Neural crest cell (in vitro differentiated cells): ENCODE results near the gene KIF9. TPM values are rescaled to one million over a fixed set of nuclear protein-coding genes. Genes with fewer than 3 reads are reported as not detected.
"Not testable (repeated sequence)": the region's sequence is repeated elsewhere in the genome, so short reads cannot be mapped to it uniquely, and the experiment has no call there.

Experiments used
- DNase-seq: peaks from one replicate; pipeline ENCODE4 v3.0.0; 2021; ENCODE audit warnings: low read depth, mixed read lengths, low spot score
- H3K27ac Mint-ChIP-seq: one replicate; pipeline ENCODE4 v1.8.0; 2021; ENCODE audit warnings: mild to moderate bottlenecking, mixed read lengths; ENCODE audit not compliant: unreplicated experiment
- H3K27me3 Mint-ChIP-seq: 2 replicates; pipeline ENCODE4 v1.8.0; 2021; ENCODE audit warnings: low read depth, mild to moderate bottlenecking, mixed read lengths
- H3K36me3 Mint-ChIP-seq: 2 replicates; pipeline ENCODE4 v1.8.0; 2021; ENCODE audit warnings: low read depth, mild to moderate bottlenecking, mixed read lengths
- H3K4me1 Mint-ChIP-seq: 2 replicates; pipeline ENCODE4 v1.8.0; 2021; ENCODE audit warnings: mixed read lengths
- H3K4me3 Mint-ChIP-seq: one replicate; pipeline ENCODE4 v1.8.0; 2021; ENCODE audit warnings: mild to moderate bottlenecking, mixed read lengths
- H3K9me3 Mint-ChIP-seq: 2 replicates; pipeline ENCODE4 v1.8.0; 2021; ENCODE audit warnings: mixed read lengths
- CTCF ChIP-seq: fragments of 200-600 bp; sonication (generic); conservative IDR thresholded peaks from 2 replicates; pipeline ENCODE4 v1.5.0; 2021; ENCODE audit warnings: antibody characterized with exemption, mild to moderate bottlenecking
- total RNA-seq: library from RNA; stranded (reverse); gene quantifications from 2 replicates; pipeline ENCODE4 v1.2.1, GENCODE V29; 2021

KIF9 gene
- total RNA-seq, 1 donor from 2014 or later, result 7.1 TPM

GRCh38 chr3:47210863-47211405 is 71.7 kb downstream of the KIF9 start:
- Mint-ChIP-seq H3K27ac (no peak overlapping the region), H3K4me3 (no peak overlapping the region), H3K9me3 (no peaks in the 10 kb centered on the region), H3K36me3 (no peaks in the 10 kb centered on the region), H3K27me3 (no peaks in the 10 kb centered on the region), H3K4me1 (no peaks in the 10 kb centered on the region)
- TF ChIP-seq CTCF, result no peak
- no peak for DNase-seq

- not testable (repeated sequence) for H3K4me3 Mint-ChIP-seq, H3K36me3 Mint-ChIP-seq, H3K4me1 Mint-ChIP-seq, DNase-seq, H3K27me3 Mint-ChIP-seq, H3K9me3 Mint-ChIP-seq, H3K27ac Mint-ChIP-seq
These were observed 76.6 kb downstream of the KIF9 start for GRCh38 chr3:47206022-47206421.

GRCh38 chr3:47204875-47205274 is 77.7 kb downstream of the KIF9 start:
- Mint-ChIP-seq H3K36me3 (no peaks in the 10 kb centered on the region), H3K4me1 (no peaks in the 10 kb centered on the region), H3K9me3 (no peaks in the 10 kb centered on the region), H3K27me3 (no peaks in the 10 kb centered on the region), H3K27ac (no peak overlapping the region), H3K4me3 (no peak overlapping the region)
- no peak for TF ChIP-seq CTCF
- no peak for DNase-seq

- Mint-ChIP-seq H3K36me3 (no peaks in the 10 kb centered on the region), H3K27me3 (no peaks in the 10 kb centered on the region), H3K4me3 (no peak overlapping the region), H3K9me3 (no peaks in the 10 kb centered on the region), H3K4me1 (no peaks in the 10 kb centered on the region), H3K27ac (no peak overlapping the region)
- DNase-seq, result no peak
- TF ChIP-seq CTCF, result no peak
These were observed 80.1 kb downstream of the KIF9 start for GRCh38 chr3:47202542-47202941.

- no peak overlapping the region for H3K27ac Mint-ChIP-seq
- no peak for TF ChIP-seq CTCF
- DNase-seq, result no peak
- H3K4me1 Mint-ChIP-seq, result no peaks in the 10 kb centered on the region
- H3K9me3 Mint-ChIP-seq, result no peaks in the 10 kb centered on the region
- no peak overlapping the region for H3K4me3 Mint-ChIP-seq
- no peaks in the 10 kb centered on the region for H3K27me3 Mint-ChIP-seq
- no peaks in the 10 kb centered on the region for H3K36me3 Mint-ChIP-seq
These were observed 85.3 kb downstream of the KIF9 start for GRCh38 chr3:47197287-47197686.

- H3K4me1 Mint-ChIP-seq, result no peaks in the 10 kb centered on the region
- H3K36me3 Mint-ChIP-seq, result no peaks in the 10 kb centered on the region
- H3K27ac Mint-ChIP-seq, result no peak overlapping the region
- no peaks in the 10 kb centered on the region for H3K9me3 Mint-ChIP-seq
- H3K4me3 Mint-ChIP-seq, result no peak overlapping the region
- no peak for DNase-seq
- H3K27me3 Mint-ChIP-seq, result no peaks in the 10 kb centered on the region
- no peak for TF ChIP-seq CTCF
These were observed 87.6 kb downstream of the KIF9 start for GRCh38 chr3:47194994-47195393.
